Tibial nerve (tissue), 4 donors: Measurements from ENCODE around the gene ACTL7B.

Experiments
- CTCF ChIP-seq, 5 experiments: fragments of 200-600 bp in 3 of 5; fragments of 450-650 bp in 2 of 5; sonication (generic) in 3 of 5; IDR thresholded peaks; one replicate each; pipeline ENCODE4 v1.5.1; 2016 to 2019; ENCODE audit warnings: antibody characterized with exemption in 5 of 5, mild to moderate bottlenecking in 3 of 5, moderate library complexity in 2 of 5
- EP300 ChIP-seq, 2 donors: sonication (generic); formaldehyde crosslinking; IDR thresholded peaks; one replicate each; pipeline ENCODE4 v1.6.1; 2017; ENCODE audit warnings: antibody characterized with exemption in 2 of 2, mild to moderate bottlenecking in 1 of 2

- TF ChIP-seq EP300 (IDR thresholded peaks at IDR 0.05) (no peak), CTCF (IDR thresholded peaks at IDR 0.05) (no peak)
Measured at GRCh38 chr9:108811944-108812343, 43.8 kb downstream of the ACTL7B start.
